ENCODE measurements around the gene BCAS4.

GRCh38 chr20:50814438-50815161 lies 19.7 kb downstream of the BCAS4 start:
- no peak for TF ChIP-seq MAX (IDR thresholded peaks at IDR 0.05)
- TF ChIP-seq EP300 (IDR thresholded peaks at IDR 0.05; ENCODE audit: borderline replicate concordance): no peak
- no peak for TF ChIP-seq REST (IDR thresholded peaks at IDR 0.05; ENCODE audit: low read depth)
- no peak for TF ChIP-seq RAD21 (IDR thresholded peaks at IDR 0.05; ENCODE audit: low read depth)
- no peak for TF ChIP-seq TEAD4 (IDR thresholded peaks at IDR 0.05)
- TF ChIP-seq CREB1 (IDR thresholded peaks at IDR 0.05; ENCODE audit: low read depth): no peak
- no peak for TF ChIP-seq FOXM1 (IDR thresholded peaks at IDR 0.05; ENCODE audit: borderline replicate concordance, low read depth)
- no peak for TF ChIP-seq CEBPB (IDR thresholded peaks at IDR 0.05)
- no peak for TF ChIP-seq EGR1 (IDR thresholded peaks at IDR 0.05)
- no peak for TF ChIP-seq YY1 (IDR thresholded peaks at IDR 0.05; ENCODE audit: low read depth)
- TF ChIP-seq TCF12 (IDR thresholded peaks at IDR 0.05; ENCODE audit: low read depth): no peak
- TF ChIP-seq ZBTB7A (IDR thresholded peaks at IDR 0.05; ENCODE audit: low read depth): no peak

Data from Ishikawa (cell line).